ENCODE data around the gene TRAPPC3.

DNA sequence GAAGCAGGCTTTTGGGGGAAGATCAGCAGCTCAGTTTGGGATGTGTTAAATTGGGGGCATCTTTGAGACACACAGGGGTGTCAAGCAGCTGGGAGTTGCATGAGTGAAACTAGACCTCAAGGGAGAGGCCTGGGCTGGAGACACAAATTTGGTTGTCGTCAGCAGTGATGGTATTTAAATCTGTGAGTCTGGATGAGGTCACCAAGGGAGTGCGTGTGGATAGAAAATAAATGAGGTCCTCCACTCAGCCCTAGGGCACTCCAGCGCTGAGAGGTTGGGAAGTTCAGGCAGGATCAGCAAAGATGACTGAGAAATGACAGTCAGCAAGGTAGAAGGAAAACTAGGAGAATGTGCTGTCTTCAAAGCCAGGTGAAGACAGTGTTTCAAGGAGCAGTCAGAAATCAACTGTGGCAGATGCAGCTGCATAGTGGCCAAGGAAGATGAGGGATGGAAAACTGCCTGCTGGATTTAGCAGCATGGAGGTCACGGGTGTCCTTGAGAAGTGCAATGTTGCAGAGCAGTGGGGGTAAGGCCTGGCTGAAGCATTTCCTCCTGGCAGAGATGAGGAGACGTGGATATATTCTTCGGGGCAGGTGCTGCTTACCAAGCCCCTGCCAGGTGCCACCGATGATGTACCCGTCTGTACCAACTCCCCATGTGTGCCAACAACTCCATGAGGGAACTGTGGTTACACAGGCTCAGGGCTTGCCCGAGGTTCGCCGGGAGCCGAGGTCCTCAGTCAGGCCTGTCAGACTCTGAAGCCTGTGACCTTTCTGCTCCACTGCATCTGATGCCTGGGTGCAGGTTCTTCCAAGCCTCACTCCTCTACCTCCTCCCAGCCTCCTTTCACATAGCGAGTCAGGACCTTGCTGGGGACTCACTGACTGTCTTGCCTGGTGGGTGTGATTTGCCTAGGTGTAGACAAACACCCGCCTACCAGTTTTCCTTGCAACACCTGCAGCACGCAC lies 17.9 kb upstream of the TRAPPC3 start:
- TF ChIP-seq, protein P1, sequence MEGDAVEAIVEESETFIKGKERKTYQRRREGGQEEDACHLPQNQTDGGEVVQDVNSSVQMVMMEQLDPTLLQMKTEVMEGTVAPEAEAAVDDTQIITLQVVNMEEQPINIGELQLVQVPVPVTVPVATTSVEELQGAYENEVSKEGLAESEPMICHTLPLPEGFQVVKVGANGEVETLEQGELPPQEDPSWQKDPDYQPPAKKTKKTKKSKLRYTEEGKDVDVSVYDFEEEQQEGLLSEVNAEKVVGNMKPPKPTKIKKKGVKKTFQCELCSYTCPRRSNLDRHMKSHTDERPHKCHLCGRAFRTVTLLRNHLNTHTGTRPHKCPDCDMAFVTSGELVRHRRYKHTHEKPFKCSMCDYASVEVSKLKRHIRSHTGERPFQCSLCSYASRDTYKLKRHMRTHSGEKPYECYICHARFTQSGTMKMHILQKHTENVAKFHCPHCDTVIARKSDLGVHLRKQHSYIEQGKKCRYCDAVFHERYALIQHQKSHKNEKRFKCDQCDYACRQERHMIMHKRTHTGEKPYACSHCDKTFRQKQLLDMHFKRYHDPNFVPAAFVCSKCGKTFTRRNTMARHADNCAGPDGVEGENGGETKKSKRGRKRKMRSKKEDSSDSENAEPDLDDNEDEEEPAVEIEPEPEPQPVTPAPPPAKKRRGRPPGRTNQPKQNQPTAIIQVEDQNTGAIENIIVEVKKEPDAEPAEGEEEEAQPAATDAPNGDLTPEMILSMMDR (IDR thresholded peaks at IDR 0.05) = no peak
- no peak for TF ChIP-seq POLR2A (IDR thresholded peaks at IDR 0.05)
- no peak for TF ChIP-seq EP300 (IDR thresholded peaks at IDR 0.05)
- TF ChIP-seq POLR2AphosphoS5 (IDR thresholded peaks at IDR 0.05) = no peak
